NCI-H187 treated with DMSO at 0.1 percent for 48 hours (cell line): ENCODE results near the gene BEX3.

ENCODE experiments used
- DNase-seq: peaks from one replicate; lab custom pipeline; 2025; lab: John Stamatoyannopoulos, UW

Gene BEX3

GRCh38 chrX:103423955-103424638 lies 47.8 kb downstream of the BEX3 start:
- DNase-seq, result no peak
